MCF 10A (cell line): ENCODE data around the gene ZFP14. TPM values are rescaled to one million over a fixed set of nuclear protein-coding genes. Genes with fewer than 3 reads are reported as not detected.
"Not testable (repeated sequence)": the region's sequence is repeated elsewhere in the genome, so short reads cannot be mapped to it uniquely, and the experiment has no call there.

Source experiments
- BruUV-seq: library from RNA; stranded (reverse); fragments of 400-500 nt; replicated peaks from 2 replicates; lab custom pipeline; 2021; lab: Mats Ljungman, UMichigan
- CTCF ChIA-PET: fragments of 300-600 bp; sonication (Branson Sonifier 250); formaldehyde crosslinking; extraction: SDS; loops from one replicate; lab custom pipeline; 2021; ENCODE audit warnings: antibody characterized with exemption, inconsistent platforms; lab: Yijun Ruan, JAX
- POLR2A ChIA-PET: fragments of 300-600, 350-650 bp; sonication (Branson Sonifier 250); formaldehyde crosslinking; extraction: SDS; loops from one replicate; lab custom pipeline; 2020; ENCODE audit warnings: antibody characterized with exemption, inconsistent platforms; lab: Yijun Ruan, JAX
- DNase-seq: peaks from one replicate; pipeline ENCODE4 v3.0.0-alpha.2; 2018; ENCODE audit not compliant: unreplicated experiment
- H3K27ac Mint-ChIP-seq: one replicate; pipeline ENCODE4 v1.8.0; 2022; ENCODE audit warnings: mild to moderate bottlenecking, low read depth, mixed read lengths; ENCODE audit not compliant: unreplicated experiment
- H3K27me3 Mint-ChIP-seq: one replicate; pipeline ENCODE4 v1.8.0; 2022; ENCODE audit warnings: mixed read lengths; ENCODE audit not compliant: insufficient read depth, unreplicated experiment
- H3K36me3 Mint-ChIP-seq: one replicate; pipeline ENCODE4 v1.8.0; 2022; ENCODE audit warnings: mild to moderate bottlenecking, moderate library complexity, mixed read lengths; ENCODE audit not compliant: insufficient read depth, unreplicated experiment
- H3K4me1 Mint-ChIP-seq: one replicate; pipeline ENCODE4 v1.8.0; 2022; ENCODE audit warnings: mixed read lengths; ENCODE audit not compliant: insufficient read depth, unreplicated experiment
- H3K4me3 Mint-ChIP-seq: one replicate; pipeline ENCODE4 v1.8.0; 2022; ENCODE audit warnings: mild to moderate bottlenecking, moderate library complexity, mixed read lengths; ENCODE audit not compliant: unreplicated experiment
- H3K9me3 Mint-ChIP-seq: one replicate; pipeline ENCODE4 v1.8.0; 2022; ENCODE audit warnings: mixed read lengths; ENCODE audit not compliant: unreplicated experiment
- intact Hi-C: fragments of 100-400 bp; cut with micrococcal nuclease; formaldehyde crosslinking; loops from 2 replicates; pipeline ENCODE4 v1.14.1; 2022
- total RNA-seq: library from RNA; stranded (reverse); gene quantifications from 2 replicates; pipeline ENCODE4 v1.2.3, GENCODE V29; 2022
- TF ChIP-seq, protein P1 (sequence below): fragments of 200-600 bp; IDR thresholded peaks from one replicate; pipeline ENCODE4 v1.8.0; 2022; ENCODE audit warnings: antibody characterized with exemption, mild to moderate bottlenecking; ENCODE audit not compliant: unreplicated experiment

The ZFP14 gene
- total RNA-seq, 1 experiment from 2014 or later = 1.5 TPM

GRCh38 chr19:36331353-36332228 lies 47.4 kb downstream of the ZFP14 start:
- peak overlapping the region; percentile 74 for H3K27ac Mint-ChIP-seq
- H3K9me3 Mint-ChIP-seq = peaks cover 15% of the 10 kb centered on the region
- no TSS peak for BruUV-seq
- peak; percentile 89 for DNase-seq
- CTCF ChIA-PET = interaction anchor here (0.6 kb wide), 1 partner anchor 264 kb away, joined by 4 read pairs; no protein-coding TSS in a partner anchor
- H3K4me1 Mint-ChIP-seq = no peaks in the 10 kb centered on the region
- H3K27me3 Mint-ChIP-seq = no peaks in the 10 kb centered on the region
- intact Hi-C loops = loop anchor here (2.0 kb wide), 1 partner anchor 47 kb away; the partner anchor contains the start of gene ZFP14
- peaks cover 32% of the 10 kb centered on the region for H3K36me3 Mint-ChIP-seq
- POLR2A ChIA-PET = interaction anchor here (0.6 to 0.7 kb wide), 3 partner anchors 17 to 241 kb away, joined by 3 read pairs; partner anchors contain the start of gene ZNF529
- TF ChIP-seq, protein P1, sequence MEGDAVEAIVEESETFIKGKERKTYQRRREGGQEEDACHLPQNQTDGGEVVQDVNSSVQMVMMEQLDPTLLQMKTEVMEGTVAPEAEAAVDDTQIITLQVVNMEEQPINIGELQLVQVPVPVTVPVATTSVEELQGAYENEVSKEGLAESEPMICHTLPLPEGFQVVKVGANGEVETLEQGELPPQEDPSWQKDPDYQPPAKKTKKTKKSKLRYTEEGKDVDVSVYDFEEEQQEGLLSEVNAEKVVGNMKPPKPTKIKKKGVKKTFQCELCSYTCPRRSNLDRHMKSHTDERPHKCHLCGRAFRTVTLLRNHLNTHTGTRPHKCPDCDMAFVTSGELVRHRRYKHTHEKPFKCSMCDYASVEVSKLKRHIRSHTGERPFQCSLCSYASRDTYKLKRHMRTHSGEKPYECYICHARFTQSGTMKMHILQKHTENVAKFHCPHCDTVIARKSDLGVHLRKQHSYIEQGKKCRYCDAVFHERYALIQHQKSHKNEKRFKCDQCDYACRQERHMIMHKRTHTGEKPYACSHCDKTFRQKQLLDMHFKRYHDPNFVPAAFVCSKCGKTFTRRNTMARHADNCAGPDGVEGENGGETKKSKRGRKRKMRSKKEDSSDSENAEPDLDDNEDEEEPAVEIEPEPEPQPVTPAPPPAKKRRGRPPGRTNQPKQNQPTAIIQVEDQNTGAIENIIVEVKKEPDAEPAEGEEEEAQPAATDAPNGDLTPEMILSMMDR = no peak
- H3K4me3 Mint-ChIP-seq = peak overlapping the region; percentile 69

DNA sequence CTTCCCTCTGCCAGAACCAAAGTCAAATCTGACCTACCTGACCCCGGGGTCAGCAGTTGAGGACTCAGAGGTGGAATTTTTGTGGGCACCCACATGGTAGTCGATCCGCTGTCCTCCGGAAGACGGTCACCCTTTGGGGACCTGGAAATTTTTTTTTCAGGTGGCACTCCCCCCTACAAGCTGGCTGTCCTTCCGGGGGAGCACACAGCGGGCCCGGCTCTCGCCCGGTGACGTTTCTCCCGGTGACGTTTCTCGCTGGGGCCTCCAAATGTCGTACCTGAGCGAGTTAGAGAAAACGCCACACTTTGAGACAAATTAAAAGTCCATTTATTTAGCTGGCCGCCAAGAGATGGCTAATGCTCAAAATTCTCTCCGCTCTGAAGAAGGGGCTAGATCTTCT lies 48.8 kb downstream of the ZFP14 start:
- no peaks in the 10 kb centered on the region for H3K27me3 Mint-ChIP-seq
- peak overlapping the region; percentile 69 for H3K4me3 Mint-ChIP-seq
- intact Hi-C loops = loop anchor here (2.0 kb wide), 1 partner anchor 49 kb away; the partner anchor contains the start of gene ZFP14
- H3K36me3 Mint-ChIP-seq = peaks cover 46% of the 10 kb centered on the region
- DNase-seq = no peak
- H3K9me3 Mint-ChIP-seq = peaks cover 15% of the 10 kb centered on the region
- ChIA-PET POLR2A (interaction anchor here (0.9 to 1.0 kb wide), 2 partner anchors 88 to 158 kb away, joined by 3 to 5 read pairs; partner anchors contain the start of genes ZFP82 and ZNF566), CTCF (interaction anchor here (0.6 kb wide), 1 partner anchor 790 kb away, joined by 5 read pairs; no protein-coding TSS in a partner anchor)
- H3K27ac Mint-ChIP-seq = peak overlapping the region; percentile 74
- TF ChIP-seq, protein P1 = no peak
- H3K4me1 Mint-ChIP-seq = no peaks in the 10 kb centered on the region
- no TSS peak for BruUV-seq

- CTCF ChIA-PET, H3K27ac Mint-ChIP-seq, DNase-seq, POLR2A ChIA-PET, H3K27me3 Mint-ChIP-seq, BruUV-seq, H3K4me1 Mint-ChIP-seq, intact Hi-C loops: not testable (repeated sequence)
- Mint-ChIP-seq H3K4me3 (peak overlapping the region; percentile 60), H3K9me3 (peaks cover 15% of the 10 kb centered on the region), H3K36me3 (peaks cover 50% of the 10 kb centered on the region)
Measured at GRCh38 chr19:36329534-36329933, 49.5 kb downstream of the ZFP14 start.

GRCh38 chr19:36326649-36327048 lies 52.4 kb downstream of the ZFP14 start:
- Mint-ChIP-seq H3K36me3 (peaks cover 70% of the 10 kb centered on the region), H3K9me3 (peaks cover 22% of the 10 kb centered on the region)
- POLR2A ChIA-PET = interaction anchor here (1.5 kb wide), 1 partner anchor 52 kb away, joined by 5 read pairs; the partner anchor contains the start of gene ZFP14
- CTCF ChIA-PET = interaction anchor here (0.6 kb wide), 1 partner anchor 167 kb away, joined by 3 read pairs; no protein-coding TSS in a partner anchor
- H3K4me1 Mint-ChIP-seq, H3K27me3 Mint-ChIP-seq, DNase-seq, H3K27ac Mint-ChIP-seq, intact Hi-C loops, H3K4me3 Mint-ChIP-seq, BruUV-seq: not testable (repeated sequence)

DNA sequence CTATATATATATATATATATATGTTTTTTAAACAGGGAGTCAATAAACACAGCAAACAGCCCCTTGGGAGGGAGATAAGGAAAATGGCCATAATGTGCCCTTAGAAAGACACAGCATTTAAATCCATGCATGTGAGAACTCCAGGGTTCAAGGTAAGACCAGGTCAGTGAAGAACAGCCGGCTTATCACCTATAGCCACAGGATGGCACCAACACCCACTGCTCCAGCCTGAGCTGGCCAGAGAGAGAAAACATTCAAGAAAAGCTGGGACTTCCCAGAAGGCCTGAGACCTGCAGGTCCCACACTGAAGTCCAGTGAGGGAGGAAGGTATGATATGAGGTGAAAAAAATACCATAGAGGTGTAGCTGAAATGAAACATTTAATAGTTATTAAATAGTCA lies 63.8 kb downstream of the ZFP14 start:
- H3K27me3 Mint-ChIP-seq, intact Hi-C loops, POLR2A ChIA-PET, H3K4me1 Mint-ChIP-seq, H3K4me3 Mint-ChIP-seq, DNase-seq, H3K9me3 Mint-ChIP-seq, BruUV-seq, H3K27ac Mint-ChIP-seq: not testable (repeated sequence)
- H3K36me3 Mint-ChIP-seq = peaks cover 29% of the 10 kb centered on the region
- CTCF ChIA-PET = interaction anchor here (0.7 kb wide), 1 partner anchor 8 kb away, joined by 3 read pairs; no protein-coding TSS in a partner anchor

DNA sequence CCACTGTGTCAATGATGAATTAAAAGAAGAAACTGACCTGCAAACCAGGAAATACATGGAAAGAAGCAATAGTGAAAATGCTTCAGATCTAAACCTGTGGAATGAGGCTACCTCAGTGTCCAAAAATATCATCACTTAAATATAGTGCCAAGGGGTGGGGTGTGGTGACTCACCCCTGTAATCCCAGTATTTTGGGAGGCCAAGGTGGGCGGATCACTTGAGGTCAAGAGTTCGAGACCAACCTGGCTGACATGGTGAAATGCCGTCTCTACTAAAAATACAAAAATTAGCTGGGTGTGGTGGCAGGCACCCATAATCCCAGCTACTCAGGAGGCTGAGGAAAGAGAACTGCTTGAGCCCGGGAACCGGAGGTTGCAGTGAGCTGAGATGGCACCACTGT lies 64.9 kb downstream of the ZFP14 start:
- H3K9me3 Mint-ChIP-seq, H3K27ac Mint-ChIP-seq, BruUV-seq, H3K27me3 Mint-ChIP-seq, intact Hi-C loops, H3K4me1 Mint-ChIP-seq, H3K4me3 Mint-ChIP-seq, POLR2A ChIA-PET, DNase-seq, CTCF ChIA-PET: not testable (repeated sequence)
- H3K36me3 Mint-ChIP-seq = peaks cover 20% of the 10 kb centered on the region

- DNase-seq, H3K27me3 Mint-ChIP-seq, H3K27ac Mint-ChIP-seq, CTCF ChIA-PET, H3K4me3 Mint-ChIP-seq, POLR2A ChIA-PET, H3K9me3 Mint-ChIP-seq, H3K4me1 Mint-ChIP-seq, BruUV-seq, intact Hi-C loops, H3K36me3 Mint-ChIP-seq: not testable (repeated sequence)
Measured at GRCh38 chr19:36311098-36311760, 67.8 kb downstream of the ZFP14 start.
